ENCODE data around the gene CLDN7.

DNA sequence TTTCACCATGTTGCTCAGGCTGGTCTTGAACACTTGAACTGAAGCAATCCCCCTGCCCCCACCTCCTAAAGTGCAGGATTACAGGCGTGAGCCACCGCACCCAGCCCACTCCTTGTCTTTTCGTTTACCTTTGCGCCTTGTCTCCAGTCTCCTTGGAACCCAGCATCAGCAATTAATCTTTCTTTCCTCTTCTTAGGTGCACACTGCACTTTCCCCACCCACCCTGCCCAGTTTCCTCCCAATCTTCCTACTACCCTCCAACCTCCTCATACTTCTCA lies 1.5 kb upstream of the CLDN7 start:
- TF ChIP-seq, protein P1, sequence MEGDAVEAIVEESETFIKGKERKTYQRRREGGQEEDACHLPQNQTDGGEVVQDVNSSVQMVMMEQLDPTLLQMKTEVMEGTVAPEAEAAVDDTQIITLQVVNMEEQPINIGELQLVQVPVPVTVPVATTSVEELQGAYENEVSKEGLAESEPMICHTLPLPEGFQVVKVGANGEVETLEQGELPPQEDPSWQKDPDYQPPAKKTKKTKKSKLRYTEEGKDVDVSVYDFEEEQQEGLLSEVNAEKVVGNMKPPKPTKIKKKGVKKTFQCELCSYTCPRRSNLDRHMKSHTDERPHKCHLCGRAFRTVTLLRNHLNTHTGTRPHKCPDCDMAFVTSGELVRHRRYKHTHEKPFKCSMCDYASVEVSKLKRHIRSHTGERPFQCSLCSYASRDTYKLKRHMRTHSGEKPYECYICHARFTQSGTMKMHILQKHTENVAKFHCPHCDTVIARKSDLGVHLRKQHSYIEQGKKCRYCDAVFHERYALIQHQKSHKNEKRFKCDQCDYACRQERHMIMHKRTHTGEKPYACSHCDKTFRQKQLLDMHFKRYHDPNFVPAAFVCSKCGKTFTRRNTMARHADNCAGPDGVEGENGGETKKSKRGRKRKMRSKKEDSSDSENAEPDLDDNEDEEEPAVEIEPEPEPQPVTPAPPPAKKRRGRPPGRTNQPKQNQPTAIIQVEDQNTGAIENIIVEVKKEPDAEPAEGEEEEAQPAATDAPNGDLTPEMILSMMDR (IDR thresholded peaks at IDR 0.05; ENCODE audit: insufficient read depth, low read depth, low read length): no peak
- no peak for TF ChIP-seq EZH2 (IDR thresholded peaks at IDR 0.05; ENCODE audit: insufficient read depth, low read length)
